Activated CD8-positive, alpha-beta memory T cell treated with anti-CD3 and anti-CD28 coated beads, Interleukin-2, amount 50 U/mL, for 24 hours (primary cell): ENCODE results near the gene DSG3.
"Not testable (repeated sequence)": the region's sequence is repeated elsewhere in the genome, so short reads cannot be mapped to it uniquely, and the experiment has no call there.

ENCODE experiments used
- DNase-seq: peaks from one replicate; pipeline ENCODE4 v3.0.0-alpha.2; 2020; ENCODE audit errors: extremely low read depth

DSG3 gene

DNA sequence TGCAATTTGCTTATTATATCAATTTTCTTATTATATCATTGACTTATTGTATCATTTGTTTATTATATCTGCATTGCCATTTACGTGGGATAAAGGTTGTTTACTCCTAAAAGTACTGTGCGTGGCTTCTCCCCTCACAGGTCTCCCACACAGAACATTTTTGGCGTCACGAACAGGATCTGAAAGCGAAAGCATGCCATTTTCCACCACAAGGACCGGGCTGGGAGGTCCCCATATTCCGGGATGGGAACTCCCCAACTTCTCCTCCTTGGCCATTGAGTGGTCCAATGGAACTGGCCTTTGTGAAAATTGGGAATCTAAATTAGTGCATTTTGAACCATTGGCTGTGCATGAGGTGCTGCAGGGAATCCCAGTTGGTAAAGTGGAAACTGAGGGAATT lies 45.6 kb downstream of the DSG3 start:
- no peak for DNase-seq

DNA sequence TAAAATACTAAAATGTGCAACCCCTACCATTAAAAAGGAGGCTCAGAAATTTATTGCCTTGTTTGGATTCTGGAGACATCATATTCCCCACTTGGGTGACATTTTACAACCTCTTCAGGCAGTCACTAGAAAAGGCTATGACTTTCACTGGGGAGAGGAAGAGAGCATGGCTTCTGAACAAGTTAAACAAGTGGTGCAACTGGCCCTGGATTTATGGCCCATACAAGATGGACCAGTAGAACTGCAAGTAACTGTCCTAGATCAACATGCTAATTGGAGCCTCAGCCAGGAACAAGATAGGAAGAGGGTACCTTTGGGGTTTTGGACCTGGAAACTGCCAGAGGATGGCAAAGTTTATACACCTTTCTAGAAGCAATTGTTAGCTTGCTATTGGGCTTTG lies 46.4 kb downstream of the DSG3 start:
- no peak for DNase-seq

DNA sequence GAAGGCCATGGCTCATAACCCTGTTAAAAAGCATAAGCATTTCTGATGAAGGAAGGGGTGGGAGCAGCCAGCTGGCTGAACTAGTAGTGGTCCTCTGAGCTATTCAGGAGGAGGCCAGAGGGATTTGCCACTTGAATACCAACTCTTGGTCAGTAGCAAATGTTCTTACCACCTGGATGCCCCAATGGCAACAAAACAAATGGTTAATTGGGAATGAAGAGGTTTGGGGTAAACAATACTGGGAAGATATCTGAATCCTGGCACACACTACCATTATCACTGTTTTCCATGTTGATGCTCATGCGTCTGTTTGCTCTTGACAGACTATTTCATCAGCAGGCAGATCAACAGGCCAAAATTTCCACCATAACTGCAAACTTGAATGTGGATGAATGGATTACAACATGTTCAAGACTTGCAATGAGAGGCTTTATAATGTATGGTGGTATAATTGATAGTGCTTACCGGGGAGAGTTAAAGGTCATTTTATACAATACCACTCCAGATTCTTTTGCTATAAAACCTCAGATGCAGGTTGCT lies 47.2 kb downstream of the DSG3 start:
- not testable (repeated sequence) for DNase-seq

DNA sequence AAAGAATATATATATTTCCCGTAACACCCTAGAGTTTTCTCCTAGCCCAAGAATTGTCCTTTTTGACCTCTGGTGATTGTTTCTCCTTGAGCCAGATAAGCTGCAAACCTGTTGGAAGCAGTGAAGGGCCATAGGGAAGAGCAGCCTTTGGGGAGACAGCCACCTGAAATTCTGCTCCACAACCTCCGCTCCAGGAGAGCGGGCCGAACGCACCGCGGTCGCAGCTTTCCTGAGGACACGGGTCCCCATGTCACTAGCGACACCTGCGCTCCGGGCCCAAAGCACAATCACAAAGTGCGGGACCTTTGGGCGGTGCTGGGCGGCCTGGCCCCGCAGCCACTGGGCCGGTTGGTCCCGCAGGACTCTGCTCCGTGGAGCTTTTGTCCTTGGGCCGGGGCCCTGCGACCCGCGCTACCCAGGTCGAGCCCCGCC lies 49.9 kb downstream of the DSG3 start:
- no peak for DNase-seq

DNA sequence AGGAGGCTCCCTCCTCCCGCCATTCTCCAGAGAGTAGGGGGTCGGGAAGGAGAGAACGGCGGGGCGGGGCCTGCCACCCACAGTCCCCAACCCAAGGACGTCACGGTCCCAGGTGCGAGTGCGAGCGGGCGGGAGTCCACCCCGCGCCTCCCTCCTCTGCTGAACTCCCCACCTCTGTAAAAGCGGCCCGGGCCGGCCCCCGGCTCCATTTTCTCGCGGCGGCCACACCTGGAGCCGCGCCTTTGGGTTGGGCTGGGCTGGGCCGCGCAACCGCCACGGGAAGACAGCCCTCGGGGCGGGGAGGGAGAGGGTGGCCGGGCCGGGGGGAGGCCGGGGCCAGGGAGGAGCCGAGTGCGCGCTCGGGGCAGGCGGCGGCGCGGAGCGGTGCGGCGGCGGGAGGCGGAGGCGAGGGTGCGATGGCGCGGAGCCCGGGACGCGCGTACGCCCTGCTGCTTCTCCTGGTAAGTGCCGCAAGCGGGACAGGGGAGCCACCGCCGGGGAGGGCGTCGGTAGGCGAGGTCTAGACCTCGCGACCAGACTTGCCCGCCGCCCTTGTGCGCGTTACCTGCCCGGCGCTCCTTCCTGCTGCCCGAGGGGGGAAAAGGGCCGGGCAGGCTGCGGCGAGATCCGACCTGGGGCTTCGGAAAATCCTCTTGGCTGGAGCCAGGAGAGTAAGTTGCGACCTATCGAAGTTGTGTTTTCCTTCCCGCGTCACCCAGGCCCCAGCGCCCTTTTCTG lies 50.5 kb downstream of the DSG3 start, which contains the start of gene DSG2:
DSG2 (plus strand) TSS at position 342 of the 738 bp plus-strand sequence; CDS start at position 417, 75 bp downstream.
- DNase-seq = no peak

DNA sequence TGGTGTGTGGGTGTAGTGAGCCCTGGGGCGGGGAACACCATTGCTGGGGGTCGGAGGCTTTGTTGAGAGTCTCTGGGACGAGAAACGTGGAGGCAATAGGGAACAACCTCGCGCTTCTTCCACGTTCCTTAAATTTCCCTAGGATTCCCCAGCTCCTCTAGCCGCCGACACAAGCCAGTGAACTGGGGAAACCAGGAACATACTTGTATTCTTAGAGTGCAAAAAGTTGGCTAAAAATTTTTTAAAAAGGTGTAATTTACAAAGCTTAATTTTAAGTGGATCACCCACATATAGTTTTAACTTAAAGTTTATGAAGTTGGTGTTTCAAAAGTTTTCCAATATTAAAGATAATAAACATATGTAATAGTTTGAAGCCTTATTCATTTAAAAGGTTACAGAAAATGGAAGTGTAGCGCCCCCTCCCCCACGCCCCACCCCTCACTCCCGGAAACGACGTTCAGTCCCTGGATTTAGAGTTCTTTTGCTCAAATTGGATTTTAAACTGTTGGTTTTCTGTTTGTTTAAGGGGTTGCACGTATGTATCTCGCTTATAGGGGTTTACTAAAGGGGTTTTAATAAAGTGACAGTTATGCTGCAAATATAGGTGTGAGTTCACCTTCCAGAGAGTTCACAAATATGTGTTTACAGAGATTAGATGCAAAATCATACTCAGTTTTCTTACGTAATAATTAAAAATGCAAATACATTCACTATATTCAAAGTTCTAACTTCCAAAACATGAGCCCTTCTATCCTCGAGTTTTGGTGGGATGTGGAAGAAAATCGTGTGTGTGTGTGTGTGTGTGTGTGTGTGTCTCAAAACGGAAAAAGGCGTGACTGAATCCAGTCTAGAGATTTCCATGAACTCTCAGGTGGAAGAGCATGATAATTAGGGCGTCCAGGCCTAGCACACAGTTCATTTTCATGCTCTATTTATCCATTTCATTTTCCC lies 51.3 kb downstream of the DSG3 start:
- no peak for DNase-seq

DNA sequence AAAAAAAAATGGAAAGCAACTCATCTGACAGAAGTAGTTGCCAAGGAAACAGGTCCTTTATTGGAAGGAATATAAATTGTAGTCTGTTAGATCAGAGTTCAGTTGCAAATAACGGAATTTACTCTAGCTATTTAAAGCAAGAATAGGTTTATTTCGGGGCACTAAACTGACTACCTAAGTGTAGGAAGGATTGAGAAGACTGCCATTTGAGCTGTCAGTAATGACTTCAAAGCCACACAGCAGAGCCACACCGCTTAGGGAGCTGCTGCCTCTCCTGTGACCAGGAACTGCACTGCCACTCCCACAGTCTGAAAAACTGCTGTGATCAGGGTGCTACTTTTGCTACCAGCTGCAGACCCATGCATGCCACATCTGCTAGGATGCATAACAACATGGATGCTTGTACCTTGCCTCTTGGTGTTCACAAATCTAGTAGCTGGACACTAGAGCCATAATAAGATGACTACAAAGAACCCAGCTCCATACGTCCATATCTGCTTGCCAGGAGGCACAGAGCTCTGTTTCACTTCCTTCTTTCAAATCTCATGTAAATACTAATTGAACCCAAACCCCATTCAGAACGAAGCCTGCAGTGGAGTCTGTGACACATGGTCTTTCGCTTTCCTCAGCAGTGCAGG lies 52.6 kb downstream of the DSG3 start:
- no peak for DNase-seq

DNA sequence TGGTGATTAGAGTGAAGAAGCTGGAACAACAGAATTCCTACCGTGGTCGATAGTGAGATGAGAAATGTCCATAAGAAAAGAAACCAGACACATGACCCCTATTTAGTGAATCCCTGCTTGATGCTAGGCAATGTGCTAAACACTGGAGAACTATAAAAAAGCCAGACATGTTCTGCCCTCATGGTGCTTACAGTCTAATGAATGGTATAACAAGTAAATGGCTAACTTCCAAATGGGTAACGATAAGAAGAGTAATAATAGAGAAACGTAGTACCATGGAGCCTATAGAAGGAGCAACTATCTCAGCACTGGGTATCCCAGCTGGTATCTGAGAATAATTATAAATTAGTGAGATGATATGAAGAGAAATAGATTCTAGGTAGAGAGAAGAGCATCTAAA lies 55.5 kb downstream of the DSG3 start:
- DNase-seq = no peak

DNA sequence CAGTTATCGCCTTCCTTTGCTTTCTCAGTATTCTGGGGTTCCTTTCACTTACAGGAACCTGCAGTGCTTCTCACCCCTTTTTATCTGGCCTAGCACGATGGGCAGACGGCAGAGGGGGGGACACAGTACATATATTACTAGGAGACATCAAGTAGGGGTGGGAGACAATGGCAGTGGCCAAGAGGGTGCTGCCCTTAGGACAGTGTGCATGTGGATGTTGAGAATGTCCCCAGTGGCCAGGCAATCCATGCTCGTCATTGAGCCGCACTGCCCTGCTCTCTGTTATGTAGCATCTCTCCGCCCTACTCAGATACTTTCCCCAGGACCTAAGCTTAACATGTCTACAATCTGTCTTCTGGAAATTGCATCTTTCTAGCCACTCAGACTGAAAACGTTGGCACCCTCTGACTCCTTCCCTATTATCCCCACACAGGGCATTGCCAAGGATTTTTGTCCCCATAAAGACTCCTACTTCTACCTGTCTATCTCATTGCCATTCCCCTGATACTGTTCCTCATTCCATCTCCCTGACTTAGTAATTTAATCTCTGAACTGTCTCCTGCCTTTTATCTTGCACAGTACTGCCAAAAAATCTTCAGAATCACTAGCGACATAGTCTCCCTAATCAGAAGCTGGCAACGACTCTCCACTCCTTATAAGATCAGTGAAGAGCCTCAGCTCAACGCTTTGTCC lies 57.1 kb downstream of the DSG3 start:
- DNase-seq = no peak

DNA sequence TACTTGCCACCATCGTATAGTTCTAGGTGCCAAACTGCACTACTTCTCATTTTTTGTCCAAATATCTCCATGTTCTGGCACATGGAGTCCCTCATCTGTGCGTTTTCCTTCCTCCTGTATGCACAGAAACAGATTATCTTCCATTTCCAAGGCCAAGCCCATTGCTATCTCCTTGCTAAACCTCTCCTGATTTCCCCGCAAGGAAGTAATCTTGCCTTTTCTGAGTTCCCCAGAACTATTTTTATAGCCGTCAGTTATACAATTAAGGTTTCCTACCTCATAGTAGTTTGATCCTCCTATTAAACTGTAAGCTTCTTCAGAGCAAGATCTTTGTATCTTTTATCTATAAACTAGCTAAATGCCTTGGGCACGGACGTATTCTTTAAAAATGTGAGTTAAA lies 57.6 kb downstream of the DSG3 start:
- DNase-seq = no peak

DNA sequence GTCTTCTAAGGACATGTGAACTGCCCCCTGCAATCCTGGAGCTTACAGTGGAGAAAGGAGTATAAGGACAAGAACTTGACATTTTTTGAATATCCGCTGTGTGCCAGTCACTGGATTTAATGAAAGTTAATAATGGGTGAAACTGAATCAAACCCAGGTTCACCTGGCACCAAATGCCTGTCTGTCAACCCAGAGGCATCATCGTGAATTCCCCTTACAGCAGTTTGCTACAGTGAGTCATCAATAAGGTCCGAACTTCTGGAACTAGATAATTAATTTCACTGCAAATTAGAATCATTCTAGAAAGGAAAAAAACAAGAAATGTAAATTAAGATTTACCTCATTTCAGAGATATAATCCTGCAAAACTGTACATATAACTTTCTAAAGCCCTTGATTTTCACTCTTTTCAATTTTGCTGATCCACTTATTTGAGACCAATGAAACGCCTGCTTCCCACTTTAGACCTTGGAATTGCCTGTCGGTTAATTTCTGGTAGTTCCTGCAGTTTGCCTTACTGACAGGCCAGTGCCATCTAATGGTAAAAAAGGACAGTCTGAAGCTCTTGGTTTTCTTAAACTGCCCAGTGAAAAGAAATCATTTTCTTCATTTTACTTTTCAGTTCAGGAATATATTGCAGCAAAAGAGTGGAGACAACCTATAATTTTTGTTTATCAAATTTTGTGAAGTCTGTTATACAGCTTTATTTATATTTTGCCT lies 58.6 kb downstream of the DSG3 start:
- DNase-seq = no peak

DNA sequence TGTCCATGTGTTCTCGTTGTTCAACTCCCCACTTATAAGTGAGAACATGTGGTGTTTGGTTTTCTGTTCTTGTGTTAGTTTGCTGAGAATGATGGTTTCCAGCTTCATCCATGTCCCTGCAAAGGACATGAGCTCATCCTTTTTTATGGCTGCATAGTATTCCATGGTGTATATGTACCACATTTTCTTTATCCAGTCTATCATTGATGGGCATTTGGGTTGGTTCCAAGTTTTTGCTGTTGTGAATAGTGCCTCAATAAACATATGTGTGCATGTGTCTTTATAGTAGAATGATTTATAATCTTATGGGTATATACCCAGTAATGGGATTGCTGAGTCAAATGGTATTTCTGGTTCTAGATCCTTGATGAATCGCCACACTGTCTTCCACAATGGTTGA lies 59.6 kb downstream of the DSG3 start:
- DNase-seq = not testable (repeated sequence)

DNA sequence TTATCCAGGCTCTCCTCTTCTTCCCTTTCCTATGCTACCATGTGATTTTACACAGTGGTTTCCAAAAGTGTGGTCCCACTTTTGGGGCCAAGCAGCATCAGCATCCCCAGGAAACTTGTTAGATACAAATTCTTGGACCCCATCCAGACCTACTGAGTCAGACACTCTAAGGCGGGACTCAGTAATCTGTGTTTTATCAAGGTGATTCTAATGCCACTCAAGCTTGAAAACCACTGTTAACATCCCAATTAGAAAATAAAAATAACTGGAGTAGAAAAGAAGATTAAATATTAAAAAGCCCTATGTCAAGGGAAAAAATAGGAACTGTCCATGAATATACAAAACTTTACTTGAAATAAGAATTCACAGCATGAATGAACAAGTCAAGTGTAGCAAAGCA lies 61.2 kb downstream of the DSG3 start:
- no peak for DNase-seq

DNA sequence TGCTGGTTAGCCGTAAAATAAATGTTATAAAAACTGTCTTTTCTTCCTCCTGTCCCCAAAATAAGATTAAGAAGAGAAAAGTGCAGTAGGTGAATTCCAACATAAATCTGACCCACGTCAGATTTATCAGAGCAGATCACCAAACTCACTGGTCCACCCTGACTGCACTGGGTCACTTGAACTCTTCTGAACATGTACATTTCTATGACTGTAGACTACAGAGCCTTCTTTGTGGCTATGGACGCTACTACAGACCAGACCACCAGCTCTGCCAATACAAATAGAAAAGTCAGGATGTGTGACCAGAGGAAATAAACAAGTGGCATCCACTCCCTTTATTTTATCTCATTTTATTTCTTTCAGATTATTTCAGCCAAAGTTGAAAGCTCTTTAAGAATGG lies 62.0 kb downstream of the DSG3 start:
- DNase-seq = no peak

DNA sequence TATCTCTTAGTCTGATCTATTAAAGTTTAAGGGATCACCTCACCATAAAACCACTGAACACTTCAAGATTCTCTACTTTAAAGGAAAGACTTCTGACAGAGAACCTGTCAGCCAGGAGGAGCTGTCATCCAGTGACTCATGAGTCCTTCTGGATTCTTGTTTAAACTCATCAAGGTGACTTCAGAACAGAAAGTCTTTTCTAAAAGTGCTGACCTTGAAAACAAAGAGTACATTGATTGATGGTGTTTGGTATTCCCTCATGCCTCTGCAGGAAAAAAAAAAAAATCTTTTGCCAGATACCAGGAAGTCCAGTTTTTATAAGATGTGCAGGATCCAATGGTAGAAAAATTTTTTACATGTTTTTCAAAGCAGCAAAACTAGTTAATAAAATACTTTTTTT lies 62.8 kb downstream of the DSG3 start:
- DNase-seq = no peak

DNA sequence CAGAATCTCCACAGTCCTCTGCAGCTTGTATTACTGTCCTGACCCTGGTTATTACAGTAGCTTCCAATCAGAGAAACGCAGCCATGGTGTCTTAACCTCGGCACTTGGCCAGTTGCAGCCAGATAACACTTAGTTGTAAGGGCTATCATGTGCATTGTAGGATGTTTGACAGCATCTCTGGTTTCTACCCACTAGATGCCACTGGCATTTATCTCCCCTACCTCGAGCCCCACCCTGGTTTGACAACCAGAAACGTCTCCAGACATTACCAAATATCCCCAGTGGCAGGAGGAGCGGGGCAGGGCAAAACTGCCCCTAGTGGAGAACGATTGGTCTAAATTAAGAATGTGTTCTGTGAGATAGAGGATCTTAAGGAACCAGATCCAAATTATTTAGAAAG lies 63.6 kb downstream of the DSG3 start:
- no peak for DNase-seq

DNA sequence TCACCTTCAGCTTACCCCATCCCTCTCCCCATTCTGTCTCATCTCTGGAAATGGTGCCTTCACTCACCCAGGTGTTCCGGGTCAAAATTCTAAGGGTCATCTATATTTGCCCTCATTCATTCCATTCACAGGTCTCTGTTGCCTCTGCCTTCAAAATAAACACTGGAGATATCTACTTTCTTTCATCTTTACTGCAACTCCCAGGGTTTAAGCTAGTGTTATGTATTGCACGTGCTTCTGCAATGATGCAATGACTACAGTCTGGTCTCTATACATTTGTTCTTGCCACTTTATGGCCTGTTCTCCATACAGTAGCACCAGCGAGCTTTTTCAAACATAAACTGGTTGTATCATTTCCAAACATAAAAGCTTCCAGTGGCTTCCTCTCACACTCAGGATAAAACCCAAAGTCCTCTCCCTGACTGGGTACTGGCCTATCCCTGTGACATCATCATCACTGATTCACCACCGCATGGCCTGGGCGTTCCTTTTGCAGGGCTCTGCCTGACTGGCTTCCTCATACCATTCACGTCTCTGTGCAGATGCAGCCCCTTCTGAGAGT lies 64.7 kb downstream of the DSG3 start:
- no peak for DNase-seq

DNA sequence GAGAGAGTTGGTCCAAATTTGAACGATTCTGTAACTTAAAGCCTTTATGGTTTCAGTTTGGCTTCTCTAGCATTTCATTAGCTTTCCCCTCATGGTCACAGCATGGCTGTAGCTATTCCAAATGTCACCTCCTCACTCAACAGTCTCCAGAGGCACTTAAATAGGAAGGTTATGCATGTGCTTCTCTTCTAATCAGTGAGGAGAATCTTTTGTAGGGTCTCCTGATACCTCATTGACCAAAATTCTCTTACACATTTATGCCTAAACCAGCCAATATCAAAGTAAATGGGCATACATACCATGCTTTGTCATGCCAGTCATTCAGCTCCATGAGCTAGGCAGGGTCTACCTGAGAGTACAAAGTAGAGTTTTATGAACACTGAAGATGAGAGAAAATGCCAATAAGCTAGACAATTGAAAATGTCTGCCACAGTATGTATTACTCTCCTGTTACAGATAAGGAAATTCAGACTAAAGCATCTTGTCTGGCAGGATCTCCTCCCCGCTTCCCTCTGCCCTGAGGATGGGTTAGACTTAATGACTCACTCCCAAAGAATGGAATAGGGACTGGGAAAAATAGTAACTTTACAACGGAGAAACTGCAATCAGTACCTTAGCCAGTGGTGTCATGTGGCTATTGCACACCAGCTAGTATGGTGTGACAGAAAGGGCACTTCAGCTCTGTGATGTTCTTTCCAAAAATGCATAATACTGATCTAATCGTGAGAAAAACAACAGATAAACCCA lies 65.8 kb downstream of the DSG3 start:
- DNase-seq = no peak

DNA sequence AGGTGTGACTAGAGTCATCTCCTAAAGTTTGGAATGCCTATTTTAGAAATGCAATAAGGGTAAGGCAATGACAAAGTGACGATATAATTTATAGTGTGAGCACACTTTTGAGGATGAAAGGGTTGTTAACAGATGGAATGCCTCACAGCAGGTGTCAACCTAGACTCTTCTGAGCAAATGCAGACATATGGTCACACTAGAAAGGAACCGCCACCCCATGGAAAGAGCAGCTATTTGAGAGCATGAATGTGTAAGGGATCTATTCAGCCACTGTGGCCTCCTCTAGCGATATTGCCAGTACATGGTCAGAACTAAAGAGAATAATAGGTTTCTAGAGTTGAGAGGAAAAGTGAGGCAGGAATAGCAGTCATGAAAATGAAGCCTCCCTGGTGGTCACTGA lies 68.9 kb downstream of the DSG3 start:
- no peak for DNase-seq

DNA sequence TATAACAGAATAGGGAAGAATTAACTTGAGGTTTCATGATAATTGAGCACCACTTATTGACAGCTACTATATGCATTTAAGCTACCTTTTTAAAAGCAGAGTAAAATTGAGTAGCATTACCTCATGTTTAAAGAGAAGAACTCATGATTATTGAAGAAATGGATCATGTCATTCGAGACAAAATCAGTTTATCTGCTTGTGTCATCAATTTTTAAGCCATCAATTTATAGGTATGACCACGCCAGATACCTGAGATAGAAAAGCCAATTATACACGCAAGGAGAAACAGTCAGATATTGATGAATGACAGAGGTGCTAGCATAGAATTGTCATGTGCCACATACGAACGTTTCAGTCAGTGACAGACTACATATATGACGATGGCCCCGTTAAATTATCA lies 78.8 kb downstream of the DSG3 start:
- no peak for DNase-seq
